HepG2 (cell line): ENCODE results near the gene TBC1D14. TPM values are rescaled to one million over a fixed set of nuclear protein-coding genes. Genes with fewer than 3 reads are reported as not detected.

ENCODE experiments used
- ATM ChIP-seq: fragments of 450-650 bp; IDR thresholded peaks from 2 replicates; pipeline ENCODE4 v1.7.1; 2017; ENCODE audit warnings: mild to moderate bottlenecking, borderline replicate concordance
- BRD4 ChIP-seq: sonication (generic); formaldehyde crosslinking; IDR thresholded peaks from 2 replicates; pipeline ENCODE4 v1.4.0; 2020; ENCODE audit warnings: missing genetic modification reagents
- CSRNP2 ChIP-seq: sonication (generic); formaldehyde crosslinking; conservative IDR thresholded peaks from 2 replicates; pipeline ENCODE4 v1.8.0; 2022; ENCODE audit warnings: low read depth, missing genetic modification reagents
- FLYWCH1 ChIP-seq: sonication (generic); formaldehyde crosslinking; IDR thresholded peaks from 2 replicates; pipeline ENCODE4 v1.8.1; 2023; ENCODE audit warnings: mild to moderate bottlenecking, missing genetic modification reagents
- GATAD2A ChIP-seq: IDR thresholded peaks from 2 replicates; pipeline ENCODE4 v1.6.1; 2016
- GLI4 ChIP-seq: sonication (generic); formaldehyde crosslinking; IDR thresholded peaks from 2 replicates; pipeline ENCODE4 v1.5.1; 2020; ENCODE audit warnings: missing genetic modification reagents, mild to moderate bottlenecking, moderate library complexity, borderline replicate concordance
- GPN1 ChIP-seq: sonication (generic); formaldehyde crosslinking; IDR thresholded peaks from 2 replicates; pipeline ENCODE4 v1.5.1; 2020; ENCODE audit warnings: missing genetic modification reagents, borderline replicate concordance
- HNRNPLL ChIP-seq: fragments of 200-400 bp; formaldehyde crosslinking; IDR thresholded peaks from 2 replicates; pipeline ENCODE4 v1.6.1; 2017; ENCODE audit warnings: mild to moderate bottlenecking, low read depth, low read length; ENCODE audit not compliant: poor library complexity, severe bottlenecking
- HOXA3 ChIP-seq: sonication (generic); formaldehyde crosslinking; IDR thresholded peaks from 2 replicates; pipeline ENCODE4 v1.5.0; 2020; ENCODE audit warnings: missing genetic modification reagents
- KLF12 ChIP-seq: sonication (generic); formaldehyde crosslinking; IDR thresholded peaks from 2 replicates; pipeline ENCODE4 v1.4.0; 2020; ENCODE audit warnings: missing genetic modification reagents, borderline replicate concordance
- MED1 ChIP-seq: sonication (generic); formaldehyde crosslinking; IDR thresholded peaks from 2 replicates; pipeline ENCODE4 v1.4.0; 2020; ENCODE audit warnings: missing genetic modification reagents
- NONO ChIP-seq, 2 experiments: fragments of 450-650 bp in 1 of 2; sonication (generic) in 1 of 2; formaldehyde crosslinking in 1 of 2; IDR thresholded peaks in 1 of 2; conservative IDR thresholded peaks in 1 of 2; 2 replicates each; pipeline versions ENCODE4 v1.6.1 to v1.8.0; 2017 to 2022; ENCODE audit warnings: mild to moderate bottlenecking in 1 of 2, missing genetic modification reagents in 1 of 2, moderate library complexity in 1 of 2
- PHF21A ChIP-seq: sonication (generic); formaldehyde crosslinking; IDR thresholded peaks from 2 replicates; pipeline ENCODE4 v1.5.0; 2020; ENCODE audit warnings: mild to moderate bottlenecking, missing genetic modification reagents
- SCMH1 ChIP-seq: sonication (generic); formaldehyde crosslinking; IDR thresholded peaks from 2 replicates; pipeline ENCODE4 v1.9.0; 2021; ENCODE audit warnings: missing genetic modification reagents, mild to moderate bottlenecking, borderline replicate concordance
- SIN3A ChIP-seq: IDR thresholded peaks from 2 replicates; pipeline ENCODE4 v1.6.1; 2011; ENCODE audit warnings: low read depth, mild to moderate bottlenecking, control low read depth, low read length, borderline replicate concordance
- TARDBP ChIP-seq: sonication (generic); formaldehyde crosslinking; IDR thresholded peaks from 2 replicates; pipeline ENCODE4 v1.8.0; 2022; ENCODE audit warnings: mild to moderate bottlenecking, missing genetic modification reagents
- ZBTB7B ChIP-seq: sonication (generic); formaldehyde crosslinking; IDR thresholded peaks from 2 replicates; pipeline ENCODE4 v1.4.0; 2020; ENCODE audit warnings: missing genetic modification reagents
- ZNF567 ChIP-seq: sonication (generic); formaldehyde crosslinking; IDR thresholded peaks from 2 replicates; pipeline ENCODE4 v1.8.1; 2023; ENCODE audit warnings: mild to moderate bottlenecking, missing genetic modification reagents, borderline replicate concordance
- ZNF646 ChIP-seq: sonication (generic); formaldehyde crosslinking; IDR thresholded peaks from 2 replicates; pipeline ENCODE4 v1.9.0; 2021; ENCODE audit warnings: mild to moderate bottlenecking, missing genetic modification reagents
- ZNF652 ChIP-seq: IDR thresholded peaks from 2 replicates; pipeline ENCODE4 v1.6.1; 2016; ENCODE audit warnings: low read depth, borderline replicate concordance
- polyA plus RNA-seq, 8 experiments: library from polyadenylated mRNA; depleted of rRNA in 3 of 8; stranded (reverse) in 7 of 8; unstranded in 1 of 8; fragments of >200 nt; fragmentation: Illumina TruSeq in 4 of 8; extraction: Trizol in 4 of 8; gene quantifications; 2 replicates each; pipeline versions ENCODE4 v1.2.1 to v1.2.3, GENCODE V29; 2011 to 2016; ENCODE audit warnings: low read depth in 4 of 8, missing spikeins in 1 of 8, mixed read lengths in 1 of 8; ENCODE audit not compliant: insufficient read depth in 1 of 8
- total RNA-seq, 5 experiments: library from RNA; depleted of rRNA; stranded (reverse); fragments of >200 nt; fragmentation: Illumina TruSeq; extraction: Trizol; gene quantifications; 2 replicates each; pipeline ENCODE4 v1.2.3, GENCODE V29; 2016; ENCODE audit warnings: low read depth in 1 of 5
- TF ChIP-seq, protein P1 (sequence below): IDR thresholded peaks from 2 replicates; pipeline ENCODE4 v1.6.1; 2016; ENCODE audit warnings: missing compliant biosample characterization, missing genetic modification reagents, borderline replicate concordance

Gene TBC1D14
- total and polyA plus RNA-seq, 2 of the 13 experiments (the other 11 are each of a cell fraction or from before 2014, with no cell fraction given), result 29.5 to 46.5 TPM

DNA sequence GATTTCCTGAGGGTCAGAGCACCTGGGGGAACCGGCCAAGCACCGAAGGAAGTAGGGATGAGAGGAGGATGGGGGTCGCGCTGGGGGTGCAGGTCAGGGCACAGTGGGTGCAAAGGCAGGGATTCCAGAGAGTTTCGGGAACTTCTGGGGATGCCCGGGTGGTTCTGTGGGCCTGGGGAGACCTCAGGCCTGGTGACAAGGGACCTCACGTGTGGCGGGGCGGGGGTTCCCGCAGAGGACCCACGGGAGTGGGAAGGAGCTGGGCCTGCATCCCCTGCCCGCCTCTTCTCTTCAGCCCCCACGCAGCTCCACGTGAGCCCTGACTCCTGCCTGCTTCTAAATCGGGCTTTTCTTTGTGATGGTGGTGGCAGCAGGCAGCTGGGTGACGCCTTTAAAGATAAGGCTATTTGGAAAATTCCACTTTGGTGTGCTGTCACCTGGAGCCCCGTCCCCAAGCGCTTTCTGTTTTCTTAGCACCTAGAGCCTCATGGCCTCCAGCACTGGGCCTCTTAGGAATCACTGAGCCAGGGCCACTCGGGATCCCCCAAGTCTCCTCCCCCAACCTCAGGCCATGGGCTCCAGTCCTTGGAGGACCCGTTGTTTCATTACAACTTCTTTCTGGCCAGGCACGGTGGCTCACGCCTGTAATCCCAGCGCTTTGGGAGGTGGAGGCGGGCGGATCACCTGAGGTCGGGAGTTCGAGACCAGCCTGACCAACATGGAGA lies 7.1 kb upstream of the TBC1D14 start (continued):
- TF ChIP-seq KLF12 (CRISPR knock-in tag) (peak; percentile 27; the same call in 1 of the 2 replicates), ATM (no peak), MED1 (CRISPR knock-in tag) (0 out of 2 replicates have a peak, but pooled peaks have one; percentile 27), GATAD2A (peak; percentile 24; the same call in 1 of the 2 replicates), FLYWCH1 (no peak), GPN1 (CRISPR knock-in tag) (no peak), NONO (IDR thresholded peaks at IDR 0.05) (no peak), NONO (CRISPR knock-in tag; conservative IDR thresholded peaks at IDR 0.05) (no peak), ZNF646 (CRISPR knock-in tag) (no peak), ZNF567 (CRISPR knock-in tag) (no peak), BRD4 (CRISPR knock-in tag) (0 out of 2 replicates have a peak, but pooled peaks have one; percentile 22), TARDBP (0 out of 2 replicates have a peak, but pooled peaks have one; percentile 30), SIN3A (no peak), PHF21A (no peak), ZBTB7B (CRISPR knock-in tag) (peak; percentile 49; the same call in 1 of the 2 replicates), ZNF652 (no peak), HNRNPLL (peak; percentile 23), CSRNP2 (CRISPR knock-in tag) (no peak), SCMH1 (CRISPR knock-in tag) (no peak), GLI4 (CRISPR knock-in tag) (no peak), HOXA3 (CRISPR knock-in tag) (0 out of 2 replicates have a peak, but pooled peaks have one; percentile 28)
- TF ChIP-seq, protein P1, sequence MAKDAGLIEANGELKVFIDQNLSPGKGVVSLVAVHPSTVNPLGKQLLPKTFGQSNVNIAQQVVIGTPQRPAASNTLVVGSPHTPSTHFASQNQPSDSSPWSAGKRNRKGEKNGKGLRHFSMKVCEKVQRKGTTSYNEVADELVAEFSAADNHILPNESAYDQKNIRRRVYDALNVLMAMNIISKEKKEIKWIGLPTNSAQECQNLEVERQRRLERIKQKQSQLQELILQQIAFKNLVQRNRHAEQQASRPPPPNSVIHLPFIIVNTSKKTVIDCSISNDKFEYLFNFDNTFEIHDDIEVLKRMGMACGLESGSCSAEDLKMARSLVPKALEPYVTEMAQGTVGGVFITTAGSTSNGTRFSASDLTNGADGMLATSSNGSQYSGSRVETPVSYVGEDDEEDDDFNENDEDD (CRISPR knock-in tag), result 0 out of 2 replicates have a peak, but pooled peaks have one; percentile 13
